Panc1 (cell line): ENCODE measurements around the gene ZNF680.

Experiments used
- POLR2AphosphoS5 ChIP-seq: IDR thresholded peaks from 2 replicates; pipeline ENCODE4 v1.6.1; 2012; ENCODE audit warnings: mild to moderate bottlenecking, low read depth, low read length, moderate library complexity
- REST ChIP-seq, 2 experiments: IDR thresholded peaks; 2 replicates each; pipeline ENCODE4 v1.6.1; 2011 to 2012; ENCODE audit warnings: low read depth in 2 of 2, control low read depth in 1 of 2, low read length in 1 of 2, mild to moderate bottlenecking in 1 of 2, moderate library complexity in 1 of 2; ENCODE audit not compliant: insufficient read depth in 1 of 2
- TCF7L2 ChIP-seq: IDR thresholded peaks from 2 replicates; pipeline ENCODE4 v1.6.1; 2011; ENCODE audit warnings: mild to moderate bottlenecking, low read depth, low read length, inconsistent platforms
- TF ChIP-seq, protein P1 (sequence below): fragments of 450-650 bp; IDR thresholded peaks from 2 replicates; pipeline ENCODE4 v1.5.1; 2017; ENCODE audit warnings: mild to moderate bottlenecking

DNA sequence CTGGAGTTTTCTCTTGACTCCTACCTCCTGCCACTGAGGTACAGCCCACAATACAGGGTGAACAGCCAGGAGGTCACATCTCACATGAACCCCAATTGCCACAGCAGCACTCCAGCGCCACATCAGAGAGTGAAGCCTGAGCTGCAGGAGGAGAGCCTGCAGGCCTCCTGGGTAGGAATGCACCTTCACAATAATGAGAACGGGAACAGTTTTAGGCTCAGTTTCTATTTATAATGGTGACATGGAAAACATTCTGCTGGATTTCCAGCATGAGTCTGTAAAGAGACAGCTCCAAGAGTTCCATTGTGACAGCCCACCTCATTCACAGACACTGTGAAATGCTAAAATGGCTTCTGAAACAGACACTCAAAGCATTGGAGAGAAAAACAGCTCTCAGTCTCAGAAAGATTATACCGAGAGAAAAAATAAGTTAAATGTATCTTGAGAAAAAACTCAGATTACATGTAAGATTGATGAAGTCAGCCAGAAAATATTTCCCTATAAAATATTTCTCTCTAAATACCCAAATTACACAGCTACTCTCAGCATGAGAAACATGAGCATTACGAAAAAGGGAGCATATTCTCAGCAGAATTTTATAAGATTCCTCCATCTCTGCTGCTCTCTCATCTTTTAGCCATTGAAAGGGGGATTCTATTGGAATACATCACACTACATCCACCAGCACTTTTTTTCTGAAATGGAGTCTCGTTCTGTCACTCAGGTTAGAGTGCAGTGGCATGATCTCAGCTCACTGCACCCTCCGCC lies 11.3 kb downstream of the ZNF680 start:
- TF ChIP-seq, protein P1, sequence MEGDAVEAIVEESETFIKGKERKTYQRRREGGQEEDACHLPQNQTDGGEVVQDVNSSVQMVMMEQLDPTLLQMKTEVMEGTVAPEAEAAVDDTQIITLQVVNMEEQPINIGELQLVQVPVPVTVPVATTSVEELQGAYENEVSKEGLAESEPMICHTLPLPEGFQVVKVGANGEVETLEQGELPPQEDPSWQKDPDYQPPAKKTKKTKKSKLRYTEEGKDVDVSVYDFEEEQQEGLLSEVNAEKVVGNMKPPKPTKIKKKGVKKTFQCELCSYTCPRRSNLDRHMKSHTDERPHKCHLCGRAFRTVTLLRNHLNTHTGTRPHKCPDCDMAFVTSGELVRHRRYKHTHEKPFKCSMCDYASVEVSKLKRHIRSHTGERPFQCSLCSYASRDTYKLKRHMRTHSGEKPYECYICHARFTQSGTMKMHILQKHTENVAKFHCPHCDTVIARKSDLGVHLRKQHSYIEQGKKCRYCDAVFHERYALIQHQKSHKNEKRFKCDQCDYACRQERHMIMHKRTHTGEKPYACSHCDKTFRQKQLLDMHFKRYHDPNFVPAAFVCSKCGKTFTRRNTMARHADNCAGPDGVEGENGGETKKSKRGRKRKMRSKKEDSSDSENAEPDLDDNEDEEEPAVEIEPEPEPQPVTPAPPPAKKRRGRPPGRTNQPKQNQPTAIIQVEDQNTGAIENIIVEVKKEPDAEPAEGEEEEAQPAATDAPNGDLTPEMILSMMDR, result no peak
- no peak for TF ChIP-seq TCF7L2
- TF ChIP-seq REST (IDR thresholded peaks at IDR 0.05; ENCODE audit: insufficient read depth in 1 of 2, low read depth in 2 of 2, low read length in 1 of 2), result no peak
- TF ChIP-seq POLR2AphosphoS5, result no peak
